Measurements from ENCODE around the gene ARNT2. TPM values are rescaled to one million over a fixed set of nuclear protein-coding genes. Genes with fewer than 3 reads are reported as not detected.

ARNT2 gene
- total RNA-seq, 1 donor from 2014 or later, result 8.1 TPM

DNA sequence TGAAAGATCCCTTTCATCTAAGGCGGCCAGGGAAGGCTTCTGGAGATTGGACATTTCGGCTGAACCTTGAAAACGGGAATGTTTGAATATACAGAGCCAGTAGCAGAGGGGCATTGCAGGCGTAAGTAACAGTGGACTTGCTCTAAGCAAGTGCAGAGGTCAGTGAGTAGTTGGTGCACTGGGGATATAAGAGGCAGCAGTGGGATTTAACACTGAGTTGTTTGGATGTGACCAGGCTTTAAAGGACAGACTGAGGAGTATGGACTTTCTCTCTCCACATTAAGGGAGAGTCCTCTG is 1.3 kb downstream of the ARNT2 start:
- DNase-seq (ENCODE audit: extremely low spot score in 2 of 2), result no peak
- H3K4me3 ChIP-seq, result peak overlapping the region in 1 of 2 donors; percentile 50
- H3K36me3 ChIP-seq, result no peaks in the 10 kb centered on the region
- peaks cover 13% of the 10 kb centered on the region for H3K4me1 ChIP-seq
- intact Hi-C loops (cut with DNase I), result no loop called here
- H3K27me3 ChIP-seq, result no peaks in the 10 kb centered on the region
- H3K27ac ChIP-seq, result no peak overlapping the region
- no peak for TF ChIP-seq POLR2A (IDR thresholded peaks at IDR 0.05)
- TF ChIP-seq POLR2AphosphoS5 (IDR thresholded peaks at IDR 0.05; ENCODE audit: insufficient read depth in 1 of 2, low read depth in 1 of 2), result no peak
- no peak for TF ChIP-seq CTCF (IDR thresholded peaks at IDR 0.05)
- no peaks in the 10 kb centered on the region for H3K9me3 ChIP-seq

- H3K4me1 ChIP-seq, result peaks cover 13% of the 10 kb centered on the region
- intact Hi-C loops (cut with DNase I), result no loop called here
- H3K27ac ChIP-seq, result no peak overlapping the region
- H3K36me3 ChIP-seq, result no peaks in the 10 kb centered on the region
- DNase-seq (ENCODE audit: extremely low spot score in 2 of 2), result no peak
- no peaks in the 10 kb centered on the region for H3K27me3 ChIP-seq
- no peak overlapping the region for H3K4me3 ChIP-seq
- no peak for TF ChIP-seq CTCF (IDR thresholded peaks at IDR 0.05)
- no peak for TF ChIP-seq POLR2A (IDR thresholded peaks at IDR 0.05)
- no peak for TF ChIP-seq POLR2AphosphoS5 (IDR thresholded peaks at IDR 0.05; ENCODE audit: insufficient read depth in 1 of 2, low read depth in 1 of 2)
- no peaks in the 10 kb centered on the region for H3K9me3 ChIP-seq
Observed at GRCh38 chr15:80405970-80406369, 1.8 kb downstream of the ARNT2 start.

GRCh38 chr15:80411788-80412288 is 7.7 kb downstream of the ARNT2 start:
- no peaks in the 10 kb centered on the region for H3K36me3 ChIP-seq
- no peak for TF ChIP-seq CTCF (IDR thresholded peaks at IDR 0.05)
- TF ChIP-seq POLR2A (IDR thresholded peaks at IDR 0.05), result no peak
- TF ChIP-seq POLR2AphosphoS5 (IDR thresholded peaks at IDR 0.05; ENCODE audit: insufficient read depth in 1 of 2, low read depth in 1 of 2), result no peak
- H3K27ac ChIP-seq, result no peak overlapping the region
- no peaks in the 10 kb centered on the region for H3K4me1 ChIP-seq
- no peaks in the 10 kb centered on the region for H3K9me3 ChIP-seq
- H3K27me3 ChIP-seq, result no peaks in the 10 kb centered on the region
- intact Hi-C loops (cut with DNase I), result no loop called here
- no peak for DNase-seq (ENCODE audit: extremely low spot score in 2 of 2)
- H3K4me3 ChIP-seq, result no peak overlapping the region

DNA sequence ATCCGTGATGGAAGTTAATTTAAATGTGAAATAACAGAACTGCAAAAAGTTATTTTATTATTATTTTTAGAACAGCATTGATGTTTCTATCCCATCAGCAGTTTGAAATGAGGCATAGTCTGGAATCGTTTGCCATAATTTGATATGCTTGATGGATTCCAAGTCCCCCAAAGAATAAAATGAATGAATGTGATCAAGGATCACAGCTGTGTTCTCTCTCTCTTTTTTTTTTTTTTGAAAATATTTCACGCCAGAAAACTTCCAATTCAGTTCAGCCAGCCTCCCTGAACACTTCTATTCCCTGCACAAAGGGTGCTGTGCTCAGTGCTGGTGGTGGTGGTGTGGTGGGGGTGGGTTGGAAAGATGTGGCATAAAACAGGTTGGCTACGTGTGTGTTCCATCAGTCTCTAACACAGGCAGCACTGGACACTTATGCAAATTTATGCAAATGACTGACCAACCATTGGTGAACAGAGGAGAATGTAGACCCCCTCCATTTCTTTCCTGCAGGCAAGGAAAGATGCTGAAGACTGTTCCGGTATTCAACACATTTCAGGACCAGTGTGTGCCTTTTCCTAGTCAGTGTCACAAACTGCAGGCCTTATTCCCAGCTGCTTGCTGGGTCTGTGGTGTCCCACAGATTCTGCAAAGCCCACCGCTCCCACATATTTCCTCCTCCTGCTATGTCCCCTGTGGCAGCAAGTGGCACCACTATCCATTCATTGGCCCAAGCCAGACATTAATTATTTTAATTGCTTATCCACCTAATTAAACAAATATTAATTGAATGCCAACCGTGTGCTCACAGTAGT is 10.6 kb downstream of the ARNT2 start:
- no peak for DNase-seq (ENCODE audit: extremely low spot score in 2 of 2)
- Histone ChIP-seq H3K36me3 (no peaks in the 10 kb centered on the region), H3K27me3 (no peaks in the 10 kb centered on the region), H3K4me1 (no peaks in the 10 kb centered on the region), H3K4me3 (no peak overlapping the region), H3K27ac (no peak overlapping the region), H3K9me3 (no peaks in the 10 kb centered on the region)
- TF ChIP-seq POLR2A (IDR thresholded peaks at IDR 0.05), result no peak
- no peak for TF ChIP-seq CTCF (IDR thresholded peaks at IDR 0.05)
- no peak for TF ChIP-seq POLR2AphosphoS5 (IDR thresholded peaks at IDR 0.05; ENCODE audit: insufficient read depth in 1 of 2, low read depth in 1 of 2)
- intact Hi-C loops (cut with DNase I), result no loop called here

DNA sequence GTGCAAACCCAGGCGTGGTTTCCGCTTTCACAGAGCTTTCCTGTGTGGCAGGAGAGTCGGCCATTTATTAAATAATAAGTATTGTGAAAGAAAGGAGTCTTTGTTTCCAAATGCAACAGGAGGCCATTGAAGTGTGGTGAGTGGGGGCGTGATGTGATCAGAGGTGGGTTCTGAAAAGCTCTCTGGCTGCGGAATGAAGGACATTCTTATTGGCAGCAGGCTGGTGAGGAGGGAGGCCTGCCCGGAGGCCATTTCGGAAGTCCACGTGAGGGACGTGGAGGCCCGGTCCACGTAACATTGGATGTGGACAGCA is 11.1 kb downstream of the ARNT2 start:
- H3K36me3 ChIP-seq, result no peaks in the 10 kb centered on the region
- H3K9me3 ChIP-seq, result no peaks in the 10 kb centered on the region
- intact Hi-C loops (cut with DNase I), result no loop called here
- DNase-seq (ENCODE audit: extremely low spot score in 2 of 2), result no peak
- H3K4me1 ChIP-seq, result no peaks in the 10 kb centered on the region
- H3K4me3 ChIP-seq, result no peak overlapping the region
- TF ChIP-seq CTCF (IDR thresholded peaks at IDR 0.05) (no peak), POLR2A (IDR thresholded peaks at IDR 0.05) (no peak), POLR2AphosphoS5 (IDR thresholded peaks at IDR 0.05; ENCODE audit: insufficient read depth in 1 of 2, low read depth in 1 of 2) (no peak)
- H3K27ac ChIP-seq, result no peak overlapping the region
- no peaks in the 10 kb centered on the region for H3K27me3 ChIP-seq

Data from vagina (tissue), 2 donors.